SK-N-MC (cell line): ENCODE results near the gene FAM229A.

Experiments used
- EZH2 ChIP-seq: fragments of 200-600 bp; sonication (generic); IDR thresholded peaks from one replicate; pipeline ENCODE4 v1.6.1; 2017; ENCODE audit warnings: antibody characterized with exemption
- FOXP2 ChIP-seq: optimal IDR thresholded peaks from 2 replicates; pipeline ENCODE3; 2011; ENCODE audit warnings: mild to moderate bottlenecking, moderate library complexity; ENCODE audit not compliant: insufficient read depth; ENCODE audit errors: extremely low read length, control extremely low read depth
- POLR2AphosphoS5 ChIP-seq: IDR thresholded peaks from 2 replicates; pipeline ENCODE4 v1.6.1; 2012; ENCODE audit warnings: mild to moderate bottlenecking, low read depth, low read length, borderline replicate concordance

- TF ChIP-seq EZH2, result no peak
- no peak for TF ChIP-seq POLR2AphosphoS5
- no peak for TF ChIP-seq FOXP2
These were observed 36.1 kb upstream of the FAM229A start for GRCh38 chr1:32398401-32398800.
